HG03095 (cell line): ENCODE measurements around the gene CEP170.
A peak's percentile ranks its signal among the peaks of the same experiment; 100 is the strongest.
"Not testable (repeated sequence)": the region's sequence is repeated elsewhere in the genome, so short reads cannot be mapped to it uniquely, and the experiment has no call there.

Experiments used
- ATAC-seq: cut with Tn5 transposase; IDR thresholded peaks from one replicate; pipeline ENCODE4 v1.9.1; 2021; ENCODE audit warnings: moderate library complexity; ENCODE audit not compliant: unreplicated experiment

CEP170 gene

GRCh38 chr1:243236604-243237252 is 18.4 kb downstream of the CEP170 start:
- peak; percentile 63 for ATAC-seq

GRCh38 chr1:243234978-243235647 is 20.0 kb downstream of the CEP170 start:
- no peak for ATAC-seq

- no peak for ATAC-seq
Observed at GRCh38 chr1:243233908-243234307, 21.2 kb downstream of the CEP170 start.

GRCh38 chr1:243230914-243231313 is 24.2 kb downstream of the CEP170 start:
- no peak for ATAC-seq

GRCh38 chr1:243229526-243229925 is 25.6 kb downstream of the CEP170 start:
- ATAC-seq: no peak

- no peak for ATAC-seq
Observed at GRCh38 chr1:243227622-243228021, 27.5 kb downstream of the CEP170 start.

GRCh38 chr1:243218059-243218458 is 37.0 kb downstream of the CEP170 start:
- ATAC-seq: no peak

- ATAC-seq: no peak
Observed at GRCh38 chr1:243217349-243217748, 37.7 kb downstream of the CEP170 start.

GRCh38 chr1:243216741-243217140 is 38.3 kb downstream of the CEP170 start:
- no peak for ATAC-seq

GRCh38 chr1:243215276-243215875 is 39.7 kb downstream of the CEP170 start:
- ATAC-seq: not testable (repeated sequence)

- no peak for ATAC-seq
Observed at GRCh38 chr1:243213045-243213787, 41.9 kb downstream of the CEP170 start.

GRCh38 chr1:243211984-243212383 is 43.1 kb downstream of the CEP170 start:
- not testable (repeated sequence) for ATAC-seq

- ATAC-seq: not testable (repeated sequence)
Observed at GRCh38 chr1:243205026-243205501, 50.0 kb downstream of the CEP170 start.

GRCh38 chr1:243204336-243204735 is 50.7 kb downstream of the CEP170 start:
- not testable (repeated sequence) for ATAC-seq

GRCh38 chr1:243203196-243203595 is 51.9 kb downstream of the CEP170 start:
- not testable (repeated sequence) for ATAC-seq

- not testable (repeated sequence) for ATAC-seq
Observed at GRCh38 chr1:243201316-243201715, 53.8 kb downstream of the CEP170 start.

- ATAC-seq: not testable (repeated sequence)
Observed at GRCh38 chr1:243197524-243197923, 57.6 kb downstream of the CEP170 start.

- ATAC-seq: not testable (repeated sequence)
Observed at GRCh38 chr1:243193330-243193729, 61.8 kb downstream of the CEP170 start.

GRCh38 chr1:243186201-243186995 is 68.7 kb downstream of the CEP170 start:
- ATAC-seq: not testable (repeated sequence)

- not testable (repeated sequence) for ATAC-seq
Observed at GRCh38 chr1:243184787-243185186, 70.3 kb downstream of the CEP170 start.
